Activated CD4-positive, alpha-beta T cell treated with anti-CD3 and anti-CD28 coated beads, Interleukin-2, amount 10 ng/mL, durations not matched to agents 7 days and 5 days (primary cell): ENCODE data around the gene RPL10A. TPM values are rescaled to one million over a fixed set of nuclear protein-coding genes. Genes with fewer than 3 reads are reported as not detected.

Experiments
- CTCF ChIA-PET: fragments of 350-600 bp; sonication (Branson Sonifier 250); formaldehyde crosslinking; loops from one replicate; lab custom pipeline; 2021; ENCODE audit warnings: antibody characterized with exemption; lab: Charles Lee
- POLR2A ChIA-PET: fragments of 350-600 bp; sonication (Branson Sonifier 250); formaldehyde crosslinking; loops from one replicate; lab custom pipeline; 2021; ENCODE audit warnings: antibody characterized with exemption; lab: Charles Lee
- DNase-seq: peaks from one replicate; pipeline ENCODE4 v3.0.0-alpha.2; 2020
- H3K27ac Mint-ChIP-seq: one replicate; pipeline ENCODE4 v1.8.0; 2021; ENCODE audit warnings: mild to moderate bottlenecking, moderate library complexity, mixed read lengths
- H3K27me3 Mint-ChIP-seq: one replicate; pipeline ENCODE4 v1.8.0; 2021; ENCODE audit warnings: mixed read lengths
- H3K36me3 Mint-ChIP-seq: one replicate; pipeline ENCODE4 v1.8.0; 2021; ENCODE audit warnings: low read depth, mixed read lengths
- H3K4me1 Mint-ChIP-seq: one replicate; pipeline ENCODE4 v1.8.0; 2021; ENCODE audit warnings: mixed read lengths
- H3K4me3 Mint-ChIP-seq: one replicate; pipeline ENCODE4 v1.8.0; 2021; ENCODE audit warnings: mild to moderate bottlenecking, moderate library complexity, mixed read lengths
- H3K9me3 Mint-ChIP-seq: one replicate; pipeline ENCODE4 v1.8.0; 2021; ENCODE audit warnings: mixed read lengths
- total RNA-seq, 2 experiments: library from RNA; stranded (reverse); gene quantifications; one replicate each; pipeline ENCODE4 v1.2.3, GENCODE V29; 2021

RPL10A gene
- total RNA-seq, 2 experiments from 2014 or later = 1,411 to 1,499 TPM

- ChIA-PET CTCF (interaction anchor here (0.5 to 2.2 kb wide), 11 partner anchors 8 to 826 kb away, joined by 3 to 6 read pairs (median 4); partner anchors contain the start of gene ARMC12), POLR2A (interaction anchor here (1.2 kb wide), 1 partner anchor 336 kb away, joined by 3 read pairs; no protein-coding TSS in a partner anchor)
- Mint-ChIP-seq H3K27ac (peak overlapping the region; percentile 59), H3K4me1 (peaks cover 18% of the 10 kb centered on the region), H3K36me3 (no peaks in the 10 kb centered on the region), H3K27me3 (peaks cover 40% of the 10 kb centered on the region), H3K4me3 (peak overlapping the region; percentile 67), H3K9me3 (no peaks in the 10 kb centered on the region)
- DNase-seq = peak; percentile 43
Observed at GRCh38 chr6:35497571-35498421, 29.6 kb downstream of the RPL10A start.

- no peak for DNase-seq
- peaks cover 20% of the 10 kb centered on the region for H3K4me1 Mint-ChIP-seq
- H3K4me3 Mint-ChIP-seq = peak overlapping the region; percentile 61
- H3K36me3 Mint-ChIP-seq = no peaks in the 10 kb centered on the region
- peak overlapping the region; percentile 74 for H3K27ac Mint-ChIP-seq
- ChIA-PET CTCF (interaction anchor here (0.6 to 2.2 kb wide), 8 partner anchors 9 to 239 kb away, joined by 3 to 6 read pairs (median 4); partner anchors contain the start of gene ARMC12), POLR2A (interaction anchor here (1.2 kb wide), 1 partner anchor 337 kb away, joined by 3 read pairs; no protein-coding TSS in a partner anchor)
- no peaks in the 10 kb centered on the region for H3K9me3 Mint-ChIP-seq
- H3K27me3 Mint-ChIP-seq = peaks cover 46% of the 10 kb centered on the region
Observed at GRCh38 chr6:35498422-35499067, 30.3 kb downstream of the RPL10A start.

GRCh38 chr6:35499372-35499771 lies 31.2 kb downstream of the RPL10A start:
- Mint-ChIP-seq H3K36me3 (no peaks in the 10 kb centered on the region), H3K9me3 (no peaks in the 10 kb centered on the region), H3K4me1 (peaks cover 16% of the 10 kb centered on the region), H3K4me3 (no peak overlapping the region), H3K27ac (no peak overlapping the region), H3K27me3 (peaks cover 43% of the 10 kb centered on the region)
- no peak for DNase-seq
- CTCF ChIA-PET = no interaction called here
- POLR2A ChIA-PET = no interaction called here

GRCh38 chr6:35500782-35501181 lies 32.6 kb downstream of the RPL10A start:
- Mint-ChIP-seq H3K4me3 (no peak overlapping the region), H3K27me3 (peaks cover 40% of the 10 kb centered on the region), H3K4me1 (peaks cover 8% of the 10 kb centered on the region), H3K27ac (no peak overlapping the region), H3K36me3 (no peaks in the 10 kb centered on the region), H3K9me3 (no peaks in the 10 kb centered on the region)
- ChIA-PET CTCF (interaction anchor here (0.6 kb wide), 1 partner anchor 478 kb away, joined by 3 read pairs; no protein-coding TSS in a partner anchor), POLR2A (no interaction called here)
- DNase-seq = no peak

GRCh38 chr6:35501784-35502183 lies 33.6 kb downstream of the RPL10A start:
- DNase-seq = no peak
- no peak overlapping the region for H3K27ac Mint-ChIP-seq
- H3K36me3 Mint-ChIP-seq = no peaks in the 10 kb centered on the region
- peaks cover 8% of the 10 kb centered on the region for H3K4me1 Mint-ChIP-seq
- no peak overlapping the region for H3K4me3 Mint-ChIP-seq
- no peaks in the 10 kb centered on the region for H3K9me3 Mint-ChIP-seq
- ChIA-PET POLR2A (no interaction called here), CTCF (interaction anchor here (0.6 kb wide), 1 partner anchor 150 kb away, joined by 3 read pairs; no protein-coding TSS in a partner anchor)
- H3K27me3 Mint-ChIP-seq = peaks cover 38% of the 10 kb centered on the region

- Mint-ChIP-seq H3K27ac (no peak overlapping the region), H3K36me3 (no peaks in the 10 kb centered on the region), H3K27me3 (peaks cover 38% of the 10 kb centered on the region), H3K4me3 (no peak overlapping the region), H3K9me3 (no peaks in the 10 kb centered on the region), H3K4me1 (peaks cover 3% of the 10 kb centered on the region)
- no peak for DNase-seq
- ChIA-PET CTCF (interaction anchor here (1.3 to 1.4 kb wide), 2 partner anchors 20 to 234 kb away, joined by 4 read pairs; partner anchors contain the start of gene ARMC12), POLR2A (no interaction called here)
Observed at GRCh38 chr6:35503534-35503933, 35.3 kb downstream of the RPL10A start.

- Mint-ChIP-seq H3K4me1 (peaks cover 2% of the 10 kb centered on the region), H3K9me3 (no peaks in the 10 kb centered on the region), H3K27me3 (peaks cover 32% of the 10 kb centered on the region), H3K36me3 (no peaks in the 10 kb centered on the region), H3K27ac (no peak overlapping the region), H3K4me3 (no peak overlapping the region)
- ChIA-PET POLR2A (no interaction called here), CTCF (interaction anchor here (0.6 to 1.8 kb wide), 2 partner anchors 11 to 12 kb away, joined by 3 to 5 read pairs; no protein-coding TSS in a partner anchor)
- no peak for DNase-seq
Observed at GRCh38 chr6:35505999-35506412, 37.8 kb downstream of the RPL10A start.

- Mint-ChIP-seq H3K27ac (no peak overlapping the region), H3K4me1 (peaks cover 2% of the 10 kb centered on the region), H3K27me3 (peaks cover 37% of the 10 kb centered on the region), H3K4me3 (no peak overlapping the region), H3K36me3 (no peaks in the 10 kb centered on the region), H3K9me3 (no peaks in the 10 kb centered on the region)
- no peak for DNase-seq
- ChIA-PET POLR2A (no interaction called here), CTCF (interaction anchor here (0.9 to 1.8 kb wide), 2 partner anchors 12 to 77 kb away, joined by 3 to 5 read pairs; no protein-coding TSS in a partner anchor)
Observed at GRCh38 chr6:35506536-35506935, 38.3 kb downstream of the RPL10A start.

GRCh38 chr6:35507221-35507620 lies 39.0 kb downstream of the RPL10A start:
- Mint-ChIP-seq H3K27me3 (peaks cover 36% of the 10 kb centered on the region), H3K4me1 (peaks cover 2% of the 10 kb centered on the region)
- POLR2A ChIA-PET = no interaction called here

GRCh38 chr6:35508027-35508426 lies 39.8 kb downstream of the RPL10A start:
- H3K27me3 Mint-ChIP-seq = peaks cover 39% of the 10 kb centered on the region
- no peak overlapping the region for H3K4me3 Mint-ChIP-seq
- no peaks in the 10 kb centered on the region for H3K36me3 Mint-ChIP-seq
- CTCF ChIA-PET = interaction anchor here (0.6 to 0.9 kb wide), 3 partner anchors 39 to 520 kb away, joined by 3 read pairs; partner anchors contain the start of gene MAPK14
- peaks cover 2% of the 10 kb centered on the region for H3K4me1 Mint-ChIP-seq
- POLR2A ChIA-PET = no interaction called here
- DNase-seq = no peak
- H3K9me3 Mint-ChIP-seq = no peaks in the 10 kb centered on the region
- no peak overlapping the region for H3K27ac Mint-ChIP-seq

More at GRCh38 chr6:35507221-35507620, 39.0 kb downstream of the RPL10A start:
- Mint-ChIP-seq H3K36me3 (no peaks in the 10 kb centered on the region), H3K9me3 (no peaks in the 10 kb centered on the region), H3K4me3 (no peak overlapping the region), H3K27ac (no peak overlapping the region)
- no peak for DNase-seq
- CTCF ChIA-PET = interaction anchor here (0.6 to 0.9 kb wide), 2 partner anchors 62 to 77 kb away, joined by 3 to 5 read pairs; no protein-coding TSS in a partner anchor

GRCh38 chr6:35508542-35508941 lies 40.3 kb downstream of the RPL10A start:
- H3K36me3 Mint-ChIP-seq = no peaks in the 10 kb centered on the region
- POLR2A ChIA-PET = no interaction called here
- peaks cover 34% of the 10 kb centered on the region for H3K27me3 Mint-ChIP-seq
- H3K4me3 Mint-ChIP-seq = no peak overlapping the region
- DNase-seq = no peak
- no peaks in the 10 kb centered on the region for H3K4me1 Mint-ChIP-seq
- H3K9me3 Mint-ChIP-seq = no peaks in the 10 kb centered on the region
- H3K27ac Mint-ChIP-seq = no peak overlapping the region
- CTCF ChIA-PET = interaction anchor here (0.9 to 1.0 kb wide), 2 partner anchors 14 to 40 kb away, joined by 3 read pairs; no protein-coding TSS in a partner anchor

GRCh38 chr6:35510916-35511561 lies 42.8 kb downstream of the RPL10A start:
- no peak overlapping the region for H3K27ac Mint-ChIP-seq
- POLR2A ChIA-PET = no interaction called here
- no peaks in the 10 kb centered on the region for H3K36me3 Mint-ChIP-seq
- no peak overlapping the region for H3K4me3 Mint-ChIP-seq
- CTCF ChIA-PET = interaction anchor here (1.2 to 2.1 kb wide), 2 partner anchors 12 to 310 kb away, joined by 3 to 6 read pairs; no protein-coding TSS in a partner anchor
- DNase-seq = no peak
- H3K27me3 Mint-ChIP-seq = peaks cover 36% of the 10 kb centered on the region
- H3K9me3 Mint-ChIP-seq = no peaks in the 10 kb centered on the region
- H3K4me1 Mint-ChIP-seq = no peaks in the 10 kb centered on the region
